ENCODE data around the gene SEMA7A. TPM values are rescaled to one million over a fixed set of nuclear protein-coding genes. Genes with fewer than 3 reads are reported as not detected.

The SEMA7A gene
- total RNA-seq, 3 donors from 2014 or later, result 1.6 to 3.7 (median 3.0) TPM

DNA sequence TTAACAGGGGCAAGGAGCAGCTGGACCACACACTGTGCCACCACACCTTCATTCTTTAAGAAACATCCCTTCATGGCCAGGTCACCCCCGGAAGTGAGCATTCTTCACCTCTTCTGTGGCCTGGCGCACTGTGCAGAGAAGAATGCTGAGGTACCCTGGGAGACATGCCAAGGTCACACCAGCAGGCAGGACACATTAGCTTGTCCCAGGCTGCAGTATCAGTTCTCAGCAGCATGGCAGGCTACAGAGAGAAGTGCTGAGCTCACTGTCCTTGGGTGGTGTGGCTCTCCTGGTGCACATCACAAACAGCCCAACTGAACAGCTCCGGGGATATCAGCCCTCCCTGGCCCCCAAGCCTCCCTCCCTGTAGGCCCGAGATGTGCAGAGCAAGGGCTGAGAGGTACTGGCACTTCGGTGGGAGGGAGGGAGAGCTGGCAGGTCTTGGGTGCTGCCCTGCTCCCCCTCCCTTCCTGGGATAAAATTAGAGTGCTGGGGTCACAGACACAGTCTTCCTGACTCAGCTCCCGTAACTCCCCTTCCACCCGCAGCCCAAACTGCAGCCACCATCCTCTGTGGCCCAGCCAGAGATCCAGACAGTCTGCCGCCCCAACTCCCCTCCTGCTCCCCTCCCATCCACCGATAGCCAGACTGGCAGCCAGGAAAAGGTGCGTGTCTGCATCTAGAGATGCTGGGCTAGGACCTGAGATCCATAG, 13.4 kb downstream of the SEMA7A start:
- Histone ChIP-seq H3K9me3 (no peaks in the 10 kb centered on the region), H3K4me3 (no peak overlapping the region), H3K4me1 (ENCODE audit: low read depth) (no peaks in the 10 kb centered on the region), H3K36me3 (ENCODE audit: low read depth) (no peaks in the 10 kb centered on the region)
- TF ChIP-seq, protein P1, sequence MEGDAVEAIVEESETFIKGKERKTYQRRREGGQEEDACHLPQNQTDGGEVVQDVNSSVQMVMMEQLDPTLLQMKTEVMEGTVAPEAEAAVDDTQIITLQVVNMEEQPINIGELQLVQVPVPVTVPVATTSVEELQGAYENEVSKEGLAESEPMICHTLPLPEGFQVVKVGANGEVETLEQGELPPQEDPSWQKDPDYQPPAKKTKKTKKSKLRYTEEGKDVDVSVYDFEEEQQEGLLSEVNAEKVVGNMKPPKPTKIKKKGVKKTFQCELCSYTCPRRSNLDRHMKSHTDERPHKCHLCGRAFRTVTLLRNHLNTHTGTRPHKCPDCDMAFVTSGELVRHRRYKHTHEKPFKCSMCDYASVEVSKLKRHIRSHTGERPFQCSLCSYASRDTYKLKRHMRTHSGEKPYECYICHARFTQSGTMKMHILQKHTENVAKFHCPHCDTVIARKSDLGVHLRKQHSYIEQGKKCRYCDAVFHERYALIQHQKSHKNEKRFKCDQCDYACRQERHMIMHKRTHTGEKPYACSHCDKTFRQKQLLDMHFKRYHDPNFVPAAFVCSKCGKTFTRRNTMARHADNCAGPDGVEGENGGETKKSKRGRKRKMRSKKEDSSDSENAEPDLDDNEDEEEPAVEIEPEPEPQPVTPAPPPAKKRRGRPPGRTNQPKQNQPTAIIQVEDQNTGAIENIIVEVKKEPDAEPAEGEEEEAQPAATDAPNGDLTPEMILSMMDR (IDR thresholded peaks at IDR 0.05), result no peak
- ATAC-seq (peak; percentile 17), DNase-seq (no peak)
- intact Hi-C loops (cut with DNase I, micrococcal nuclease), result no loop called here

DNA sequence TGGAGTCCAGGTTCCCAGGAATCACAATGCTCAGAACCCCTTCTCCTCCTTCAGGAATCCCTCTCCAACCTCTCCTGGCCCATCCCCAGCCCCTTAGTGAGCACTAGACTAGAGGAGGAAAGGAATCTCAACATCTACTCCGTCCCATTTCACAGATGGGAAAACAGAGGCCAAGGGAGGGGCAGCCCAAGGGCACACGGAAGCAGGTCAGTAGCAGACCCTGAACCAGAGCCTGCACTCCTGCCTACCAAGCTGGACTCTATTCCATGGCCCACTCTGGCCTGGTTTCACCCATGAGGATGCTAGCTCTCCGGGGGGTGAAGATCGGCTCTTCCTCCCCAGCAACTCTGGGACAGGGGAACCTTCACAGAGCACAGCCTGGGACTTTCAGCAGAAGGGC, 14.3 kb downstream of the SEMA7A start:
- TF ChIP-seq, protein P1 (IDR thresholded peaks at IDR 0.05), result no peak
- H3K4me3 ChIP-seq, result no peak overlapping the region
- intact Hi-C loops (cut with DNase I, micrococcal nuclease), result no loop called here
- H3K4me1 ChIP-seq (ENCODE audit: low read depth), result no peaks in the 10 kb centered on the region
- no peaks in the 10 kb centered on the region for H3K9me3 ChIP-seq
- H3K36me3 ChIP-seq (ENCODE audit: low read depth), result no peaks in the 10 kb centered on the region
- DNase-seq (no peak), ATAC-seq (no peak)

DNA sequence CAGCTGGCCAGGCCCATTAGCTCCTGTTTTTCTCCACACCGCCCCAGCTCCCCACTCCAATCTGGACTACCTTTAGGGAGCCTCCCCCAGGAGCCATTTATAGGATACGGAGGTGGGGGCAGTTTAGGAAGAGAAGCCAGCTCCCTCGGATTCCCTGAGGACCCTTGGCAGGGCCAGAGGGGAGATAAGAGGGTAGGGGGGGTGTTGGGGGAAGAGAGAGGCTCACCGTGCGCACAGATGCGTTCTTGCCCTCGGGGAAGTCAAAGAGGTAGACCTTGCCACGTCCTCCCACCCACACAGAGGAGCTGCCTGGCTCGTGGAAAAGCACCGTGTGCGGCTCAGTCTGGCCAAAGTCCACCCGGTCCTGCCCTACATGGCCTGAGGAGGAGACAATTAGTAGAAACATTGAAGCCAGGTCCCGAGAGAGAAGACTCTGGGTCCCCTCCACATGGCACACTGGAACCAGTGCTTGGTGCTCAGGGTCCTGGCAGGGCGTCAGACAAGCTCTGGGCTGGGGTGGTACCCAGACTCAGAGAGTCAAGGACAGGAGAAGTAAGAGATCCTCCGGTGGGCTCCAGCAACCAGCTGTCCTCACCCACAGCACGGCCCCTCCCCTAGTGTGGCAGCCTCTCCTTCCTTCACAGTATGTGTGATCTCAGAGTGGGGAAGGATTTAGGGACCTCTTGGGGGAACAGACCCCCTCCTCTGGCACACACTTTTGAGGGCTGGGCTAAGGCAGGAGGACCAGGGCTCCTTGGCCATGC, 15.0 kb downstream of the SEMA7A start:
- Histone ChIP-seq H3K9me3 (no peaks in the 10 kb centered on the region), H3K4me1 (ENCODE audit: low read depth) (no peaks in the 10 kb centered on the region), H3K4me3 (no peak overlapping the region), H3K36me3 (ENCODE audit: low read depth) (no peaks in the 10 kb centered on the region)
- ATAC-seq, result no peak
- intact Hi-C loops (cut with DNase I, micrococcal nuclease), result no loop called here
- TF ChIP-seq, protein P1 (IDR thresholded peaks at IDR 0.05), result no peak
- DNase-seq, result no peak

DNA sequence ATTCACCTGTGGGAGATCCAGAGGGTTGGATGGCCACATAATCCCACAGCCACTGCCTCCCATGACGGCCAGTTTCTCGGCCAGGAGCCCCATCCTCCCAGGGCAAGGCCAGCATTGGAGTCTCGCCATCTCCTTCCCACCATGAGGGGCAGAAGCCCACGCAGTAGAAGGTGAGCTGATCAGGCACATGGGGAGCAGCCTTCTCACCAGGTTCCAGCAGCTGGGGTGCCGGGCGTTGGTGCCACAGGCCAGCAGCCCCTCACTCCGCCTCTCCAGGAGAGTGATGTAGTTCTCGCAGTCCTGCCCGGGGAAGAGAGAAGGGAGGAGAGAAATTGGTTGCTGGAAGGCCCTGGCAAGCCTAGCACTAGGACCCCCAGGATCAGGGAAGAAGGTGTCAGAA, 16.1 kb downstream of the SEMA7A start:
- H3K4me3 ChIP-seq, result no peak overlapping the region
- DNase-seq, result no peak
- ATAC-seq, result no peak
- intact Hi-C loops (cut with DNase I, micrococcal nuclease), result no loop called here
- H3K36me3 ChIP-seq (ENCODE audit: low read depth), result no peaks in the 10 kb centered on the region
- no peaks in the 10 kb centered on the region for H3K4me1 ChIP-seq (ENCODE audit: low read depth)
- H3K9me3 ChIP-seq, result no peaks in the 10 kb centered on the region
- TF ChIP-seq, protein P1 (IDR thresholded peaks at IDR 0.05), result no peak

DNA sequence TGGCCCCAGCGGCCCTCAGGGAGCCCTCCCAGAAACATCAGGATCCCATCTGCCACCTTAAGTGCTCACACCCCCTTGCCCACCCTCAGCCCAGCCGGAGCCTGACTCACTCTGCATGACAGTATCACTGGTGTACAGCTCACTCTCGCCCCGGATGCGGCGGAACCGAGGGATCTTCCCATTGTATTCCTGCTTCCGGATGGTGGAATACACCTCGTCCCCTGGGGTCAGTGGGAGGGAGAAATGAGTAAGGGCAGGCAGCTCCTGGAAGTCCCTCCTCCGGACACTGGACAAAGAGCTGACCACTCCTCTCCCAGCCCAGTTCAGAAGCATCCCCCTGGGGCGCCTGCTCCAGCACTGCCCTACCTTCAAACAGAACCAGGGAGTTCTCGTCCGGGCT, 16.5 kb downstream of the SEMA7A start:
- TF ChIP-seq, protein P1 (IDR thresholded peaks at IDR 0.05), result no peak
- intact Hi-C loops (cut with DNase I, micrococcal nuclease), result no loop called here
- Histone ChIP-seq H3K9me3 (no peaks in the 10 kb centered on the region), H3K36me3 (ENCODE audit: low read depth) (no peaks in the 10 kb centered on the region), H3K4me3 (no peak overlapping the region), H3K4me1 (ENCODE audit: low read depth) (no peaks in the 10 kb centered on the region)
- ATAC-seq (no peak), DNase-seq (no peak)
